Measurements from ENCODE around the gene CTSE. TPM values are rescaled to one million over a fixed set of nuclear protein-coding genes. Genes with fewer than 3 reads are reported as not detected.

The CTSE gene
- total and polyA plus RNA-seq, 9 of the 15 experiments (the other 6 are each of a cell fraction or from before 2014, with no cell fraction given): 0.04 to 0.18 (median 0.09) TPM; not detected in 4

- TF ChIP-seq, protein P1, sequence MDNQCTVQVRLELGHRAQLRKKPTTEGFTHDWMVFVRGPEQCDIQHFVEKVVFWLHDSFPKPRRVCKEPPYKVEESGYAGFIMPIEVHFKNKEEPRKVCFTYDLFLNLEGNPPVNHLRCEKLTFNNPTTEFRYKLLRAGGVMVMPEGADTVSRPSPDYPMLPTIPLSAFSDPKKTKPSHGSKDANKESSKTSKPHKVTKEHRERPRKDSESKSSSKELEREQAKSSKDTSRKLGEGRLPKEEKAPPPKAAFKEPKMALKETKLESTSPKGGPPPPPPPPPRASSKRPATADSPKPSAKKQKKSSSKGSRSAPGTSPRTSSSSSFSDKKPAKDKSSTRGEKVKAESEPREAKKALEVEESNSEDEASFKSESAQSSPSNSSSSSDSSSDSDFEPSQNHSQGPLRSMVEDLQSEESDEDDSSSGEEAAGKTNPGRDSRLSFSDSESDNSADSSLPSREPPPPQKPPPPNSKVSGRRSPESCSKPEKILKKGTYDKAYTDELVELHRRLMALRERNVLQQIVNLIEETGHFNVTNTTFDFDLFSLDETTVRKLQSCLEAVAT (IDR thresholded peaks at IDR 0.05): peak in 1 of 2 experiments; percentile 84; a peak in 1 of 4 replicates
- no peak for TF ChIP-seq NUFIP1 (IDR thresholded peaks at IDR 0.05; ENCODE audit: partially characterized antibody)
- TF ChIP-seq, protein P2, sequence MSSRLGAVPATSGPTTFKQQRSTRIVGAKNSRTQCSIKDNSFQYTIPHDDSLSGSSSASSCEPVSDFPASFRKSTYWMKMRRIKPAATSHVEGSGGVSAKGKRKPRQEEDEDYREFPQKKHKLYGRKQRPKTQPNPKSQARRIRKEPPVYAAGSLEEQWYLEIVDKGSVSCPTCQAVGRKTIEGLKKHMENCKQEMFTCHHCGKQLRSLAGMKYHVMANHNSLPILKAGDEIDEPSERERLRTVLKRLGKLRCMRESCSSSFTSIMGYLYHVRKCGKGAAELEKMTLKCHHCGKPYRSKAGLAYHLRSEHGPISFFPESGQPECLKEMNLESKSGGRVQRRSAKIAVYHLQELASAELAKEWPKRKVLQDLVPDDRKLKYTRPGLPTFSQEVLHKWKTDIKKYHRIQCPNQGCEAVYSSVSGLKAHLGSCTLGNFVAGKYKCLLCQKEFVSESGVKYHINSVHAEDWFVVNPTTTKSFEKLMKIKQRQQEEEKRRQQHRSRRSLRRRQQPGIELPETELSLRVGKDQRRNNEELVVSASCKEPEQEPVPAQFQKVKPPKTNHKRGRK (tag; IDR thresholded peaks at IDR 0.05): no peak
- TF ChIP-seq ZNF584 (CRISPR knock-in tag; IDR thresholded peaks at IDR 0.05; ENCODE audit: low read depth): peak; percentile 54; the same call in 1 of the 2 replicates
- no peak for TF ChIP-seq SIX5 (IDR thresholded peaks at IDR 0.05; ENCODE audit: borderline replicate concordance in 1 of 2, insufficient read depth in 1 of 2, low read depth in 1 of 2, low read length in 2 of 2)
- peak; percentile 77; the same call in 1 of the 2 replicates for TF ChIP-seq ESRRA (IDR thresholded peaks at IDR 0.05; ENCODE audit: borderline replicate concordance, low read depth)
- TF ChIP-seq ZNF274 (IDR thresholded peaks at IDR 0.05; ENCODE audit: borderline replicate concordance, low read depth, low read length): no peak; the same call in 1 of the 2 replicates
- TF ChIP-seq ZNF134 (CRISPR knock-in tag; conservative IDR thresholded peaks at IDR 0.05): no peak; the same call in 1 of the 2 replicates
- peak; percentile 91 for TF ChIP-seq TAL1 (IDR thresholded peaks at IDR 0.05)
- TF ChIP-seq, protein P3, sequence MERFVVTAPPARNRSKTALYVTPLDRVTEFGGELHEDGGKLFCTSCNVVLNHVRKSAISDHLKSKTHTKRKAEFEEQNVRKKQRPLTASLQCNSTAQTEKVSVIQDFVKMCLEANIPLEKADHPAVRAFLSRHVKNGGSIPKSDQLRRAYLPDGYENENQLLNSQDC (CRISPR knock-in tag; IDR thresholded peaks at IDR 0.05): no peak
- no peak for TF ChIP-seq ARID4B (CRISPR knock-in tag; IDR thresholded peaks at IDR 0.05)
- no peak for TF ChIP-seq KLF1 (tag; IDR thresholded peaks at IDR 0.05)
- no peak for TF ChIP-seq XRCC4 (IDR thresholded peaks at IDR 0.05; ENCODE audit: extremely low read depth, insufficient read depth, insufficient read length)
- TF ChIP-seq, protein P4, sequence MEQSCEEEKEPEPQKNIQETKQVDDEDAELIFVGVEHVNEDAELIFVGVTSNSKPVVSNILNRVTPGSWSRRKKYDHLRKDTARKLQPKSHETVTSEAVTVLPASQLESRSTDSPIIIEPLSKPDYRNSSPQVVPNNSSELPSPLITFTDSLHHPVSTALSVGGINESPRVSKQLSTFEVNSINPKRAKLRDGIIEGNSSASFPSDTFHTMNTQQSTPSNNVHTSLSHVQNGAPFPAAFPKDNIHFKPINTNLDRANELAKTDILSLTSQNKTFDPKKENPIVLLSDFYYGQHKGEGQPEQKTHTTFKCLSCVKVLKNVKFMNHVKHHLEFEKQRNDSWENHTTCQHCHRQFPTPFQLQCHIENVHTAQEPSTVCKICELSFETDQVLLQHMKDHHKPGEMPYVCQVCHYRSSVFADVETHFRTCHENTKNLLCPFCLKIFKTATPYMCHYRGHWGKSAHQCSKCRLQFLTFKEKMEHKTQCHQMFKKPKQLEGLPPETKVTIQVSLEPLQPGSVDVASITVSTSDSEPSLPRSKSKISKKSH (CRISPR knock-in tag; IDR thresholded peaks at IDR 0.05): no peak
- no peak for TF ChIP-seq ZC3H8 (IDR thresholded peaks at IDR 0.05)
- TF ChIP-seq, protein P5, sequence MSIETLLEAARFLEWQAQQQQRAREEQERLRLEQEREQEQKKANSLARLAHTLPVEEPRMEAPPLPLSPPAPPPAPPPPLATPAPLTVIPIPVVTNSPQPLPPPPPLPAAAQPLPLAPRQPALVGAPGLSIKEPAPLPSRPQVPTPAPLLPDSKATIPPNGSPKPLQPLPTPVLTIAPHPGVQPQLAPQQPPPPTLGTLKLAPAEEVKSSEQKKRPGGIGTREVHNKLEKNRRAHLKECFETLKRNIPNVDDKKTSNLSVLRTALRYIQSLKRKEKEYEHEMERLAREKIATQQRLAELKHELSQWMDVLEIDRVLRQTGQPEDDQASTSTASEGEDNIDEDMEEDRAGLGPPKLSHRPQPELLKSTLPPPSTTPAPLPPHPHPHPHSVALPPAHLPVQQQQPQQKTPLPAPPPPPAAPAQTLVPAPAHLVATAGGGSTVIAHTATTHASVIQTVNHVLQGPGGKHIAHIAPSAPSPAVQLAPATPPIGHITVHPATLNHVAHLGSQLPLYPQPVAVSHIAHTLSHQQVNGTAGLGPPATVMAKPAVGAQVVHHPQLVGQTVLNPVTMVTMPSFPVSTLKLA (conservative IDR thresholded peaks at IDR 0.05): 0 out of 4 replicates have a peak, but pooled peaks of 1 of the 2 experiments have one; percentile 26
These were observed 42.9 kb upstream of the CTSE start (continued) for GRCh38 chr1:206066479-206067171.
